IMR-90 (cell line): Measurements from ENCODE around the gene TAGLN2. TPM values are rescaled to one million over a fixed set of nuclear protein-coding genes. Genes with fewer than 3 reads are reported as not detected.

ENCODE experiments used
- ATAC-seq: fragments of 200-7000 bp; cut with Tn5 transposase; 2 replicates; pipeline ENCODE4 v1.9.1; 2020; ENCODE audit warnings: low read depth, mild to moderate bottlenecking, moderate library complexity
- BruUV-seq: library from RNA; stranded (reverse); fragments of 400-500 nt; replicated peaks from 2 replicates; lab custom pipeline; 2021; lab: Mats Ljungman, UMichigan
- CTCF ChIA-PET: fragments of 300-600 bp; formaldehyde crosslinking; extraction: SDS; loops from one replicate; lab custom pipeline; 2021; ENCODE audit warnings: antibody characterized with exemption; lab: Yijun Ruan, JAX
- POLR2A ChIA-PET: fragments of 300-600 bp; sonication (Branson Sonifier 250); formaldehyde crosslinking; loops from one replicate; lab custom pipeline; 2022; ENCODE audit warnings: antibody characterized with exemption; ENCODE audit not compliant: unreplicated experiment; lab: Charles Lee
- DNase-seq: peaks from one replicate; pipeline ENCODE4 v3.0.0; 2013
- H2AFZ ChIP-seq: replicated peaks from 2 replicates; pipeline ENCODE3; 2013; ENCODE audit warnings: low read length, mild to moderate bottlenecking; ENCODE audit not compliant: poor library complexity
- H2AK5ac ChIP-seq: 2 replicates; pipeline ENCODE4 v1.6.1; 2013; ENCODE audit warnings: low read depth, low read length, inconsistent platforms
- H2AK9ac ChIP-seq: replicated peaks from 2 replicates; pipeline ENCODE3; 2013; ENCODE audit warnings: mild to moderate bottlenecking, low read depth, low read length, moderate library complexity; ENCODE audit not compliant: poor library complexity
- H2BK120ac ChIP-seq: 2 replicates; pipeline ENCODE4 v1.6.1; 2013; ENCODE audit warnings: low read depth, low read length, inconsistent platforms
- H2BK15ac ChIP-seq: 3 replicates; pipeline ENCODE4 v1.6.1; 2013; ENCODE audit warnings: low read depth, low read length, inconsistent platforms
- H2BK20ac ChIP-seq: 2 replicates; pipeline ENCODE4 v1.6.1; 2013; ENCODE audit warnings: low read depth, mild to moderate bottlenecking, inconsistent platforms, low read length, moderate library complexity
- H2BK5ac ChIP-seq: 2 replicates; pipeline ENCODE4 v1.6.1; 2013; ENCODE audit warnings: mild to moderate bottlenecking, low read depth, low read length, inconsistent platforms; ENCODE audit not compliant: poor library complexity, severe bottlenecking
- H3K14ac ChIP-seq: replicated peaks from 2 replicates; pipeline ENCODE4 v1.6.1; 2013; ENCODE audit warnings: low read depth, low read length, inconsistent platforms
- H3K18ac ChIP-seq: 2 replicates; pipeline ENCODE4 v1.6.1; 2013; ENCODE audit warnings: low read depth, low read length, control low read depth
- H3K23ac ChIP-seq: 2 replicates; pipeline ENCODE4 v1.6.1; 2013; ENCODE audit warnings: low read depth, low read length, inconsistent platforms
- H3K27ac ChIP-seq: 2 replicates; pipeline ENCODE4 v1.5.1; 2013; ENCODE audit warnings: mild to moderate bottlenecking, control low read depth, low read length; ENCODE audit not compliant: insufficient read depth
- H3K27me3 ChIP-seq: 2 replicates; pipeline ENCODE4 v1.6.1; 2013; ENCODE audit warnings: low read length; ENCODE audit not compliant: control insufficient read depth, insufficient read depth
- H3K36me3 ChIP-seq: 2 replicates; pipeline ENCODE4 v1.6.1; 2013; ENCODE audit warnings: low read length, mixed read lengths; ENCODE audit not compliant: control insufficient read depth, insufficient read depth
- H3K4ac ChIP-seq: 2 replicates; pipeline ENCODE4 v1.6.1; 2013; ENCODE audit warnings: low read depth, low read length, inconsistent platforms
- H3K4me1 ChIP-seq: 2 replicates; pipeline ENCODE4 v1.6.1; 2013; ENCODE audit warnings: low read length, mixed read lengths; ENCODE audit not compliant: control insufficient read depth, insufficient read depth
- H3K4me2 ChIP-seq: 2 replicates; pipeline ENCODE4 v1.6.1; 2013; ENCODE audit warnings: low read depth, mild to moderate bottlenecking, control low read depth, low read length, moderate library complexity
- H3K4me3 ChIP-seq: 2 replicates; pipeline ENCODE4 v1.5.1; 2013; ENCODE audit warnings: low read depth, mild to moderate bottlenecking, control low read depth, low read length, moderate library complexity; ENCODE audit not compliant: insufficient read depth
- H3K56ac ChIP-seq: 2 replicates; pipeline ENCODE4 v1.6.1; 2013; ENCODE audit warnings: low read length, inconsistent platforms; ENCODE audit not compliant: insufficient read depth; ENCODE audit errors: extremely low read depth
- H3K79me1 ChIP-seq, 2 experiments: 2 replicates each; pipeline ENCODE4 v1.6.1; 2013; ENCODE audit warnings: low read length in 2 of 2, inconsistent platforms in 1 of 2, low read depth in 1 of 2
- H3K9ac ChIP-seq: 2 replicates; pipeline ENCODE4 v1.6.1; 2013; ENCODE audit warnings: low read depth, low read length, control low read depth
- H3K9me1 ChIP-seq: 2 replicates; pipeline ENCODE4 v1.6.1; 2013; ENCODE audit warnings: low read length, inconsistent platforms; ENCODE audit not compliant: insufficient read depth
- H3K9me3 ChIP-seq: 2 replicates; pipeline ENCODE4 v1.6.1; 2013; ENCODE audit warnings: low read length; ENCODE audit not compliant: control insufficient read depth, insufficient read depth
- H4K20me1 ChIP-seq: 2 replicates; pipeline ENCODE4 v1.6.1; 2013; ENCODE audit warnings: low read length, inconsistent platforms; ENCODE audit not compliant: insufficient read depth
- H4K5ac ChIP-seq: 2 replicates; pipeline ENCODE4 v1.6.1; 2013; ENCODE audit warnings: mild to moderate bottlenecking, low read depth, low read length, control low read depth
- H4K8ac ChIP-seq, 2 experiments: 2 replicates each; pipeline ENCODE4 v1.6.1; 2013; ENCODE audit warnings: low read depth in 2 of 2, low read length in 2 of 2, control low read depth in 1 of 2, inconsistent platforms in 1 of 2
- H4K91ac ChIP-seq: 2 replicates; pipeline ENCODE4 v1.6.1; 2013; ENCODE audit warnings: low read depth, low read length, inconsistent platforms; ENCODE audit not compliant: insufficient read depth
- FOS ChIP-seq: fragments of 150-350 bp; IDR thresholded peaks from 2 replicates; pipeline ENCODE4 v1.6.1; 2016; ENCODE audit warnings: low read depth, low read length
- POLR2A ChIP-seq: IDR thresholded peaks from 2 replicates; pipeline ENCODE4 v1.6.1; 2012; ENCODE audit warnings: mild to moderate bottlenecking, low read depth, low read length
- WGBS, 2 experiments: methylation state at CpG; one replicate each; pipeline versions ENCODE4 v1.1.5 to v1.1.7; 2013; ENCODE audit warnings: missing lambda C conversion rate in 2 of 2; ENCODE audit not compliant: insufficient read length in 1 of 2; ENCODE audit errors: extremely low coverage in 2 of 2; 5-methylcytosine and 5-hydroxymethylcytosine counted together
- dilution Hi-C: fragments of 300-500 bp; cut with HindIII; formaldehyde crosslinking; loops from one replicate; pipeline ENCODE4 v1.14.3; 2018; ENCODE audit warnings: low sequenced_read_pairs; ENCODE audit not compliant: unreplicated experiment
- in situ Hi-C: fragments of 300-500 bp; cut with MboI; formaldehyde crosslinking; loops from 3 replicates; pipeline ENCODE4 v1.14.3; 2019; ENCODE audit warnings: low sequenced_read_pairs, inconsistent platforms, mixed read lengths
- intact Hi-C: fragments of 100-400 bp; cut with micrococcal nuclease; formaldehyde crosslinking; loops from 2 replicates; pipeline ENCODE4 v1.10.0; 2022
- polyA plus RNA-seq, 3 experiments: library from polyadenylated mRNA; depleted of rRNA; stranded (reverse); fragments of >200 nt; gene quantifications; 2 replicates each; pipeline ENCODE4 v1.2.3, GENCODE V29; 2012; ENCODE audit warnings: low replicate concordance in 1 of 3
- total RNA-seq: library from RNA; depleted of rRNA; stranded (reverse); fragments of >200 nt; gene quantifications from 2 replicates; pipeline ENCODE4 v1.2.3, GENCODE V29; 2012

TAGLN2 gene
- total and polyA plus RNA-seq, 2 of the 4 experiments (the other 2 are of a cell fraction) = 440 to 634 TPM

DNA sequence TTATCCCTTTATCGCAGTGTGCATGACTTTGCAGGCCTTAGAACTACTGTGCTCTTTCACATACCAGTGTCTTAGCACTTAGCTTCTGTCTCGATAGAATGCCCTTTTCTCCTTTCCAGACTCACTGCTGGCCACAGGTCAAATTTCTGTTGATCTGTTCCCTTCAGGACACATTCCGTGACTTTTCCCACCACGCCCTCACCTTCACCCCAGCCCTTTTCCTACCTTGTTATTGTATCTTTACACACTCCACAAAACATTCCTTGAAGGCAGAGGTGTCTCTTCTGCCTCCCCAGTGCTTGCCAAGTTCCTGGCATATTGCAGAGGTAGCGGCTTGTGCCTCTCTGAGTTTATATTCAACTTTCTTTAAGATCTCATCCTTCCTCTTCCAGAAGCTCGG lies 23.8 kb upstream of the TAGLN2 start:
- Histone ChIP-seq H2BK120ac (no peak overlapping the region), H2BK5ac (no peak overlapping the region), H3K18ac (no peak overlapping the region), H3K9me1 (no peaks in the 10 kb centered on the region), H4K91ac (no peak overlapping the region), H3K14ac (no peak overlapping the region), H2BK20ac (no peak overlapping the region), H4K20me1 (no peaks in the 10 kb centered on the region), H3K9ac (no peak overlapping the region), H2BK15ac (no peak overlapping the region), H3K79me1 (no peaks in the 10 kb centered on the region), H2AK5ac (no peak overlapping the region), H3K27ac (no peak overlapping the region), H2AK9ac (no peak overlapping the region), H3K4me3 (no peak overlapping the region), H3K36me3 (no peaks in the 10 kb centered on the region), H2AFZ (no peak overlapping the region), H3K4me1 (peaks cover 2% of the 10 kb centered on the region; the same call in 1 of the 2 replicates), H3K4me2 (no peak overlapping the region), H3K23ac (no peak overlapping the region), H3K56ac (no peak overlapping the region), H3K27me3 (peaks cover 30% of the 10 kb centered on the region), H4K8ac (no peak overlapping the region), H3K4ac (no peak overlapping the region), H4K5ac (no peak overlapping the region), H3K9me3 (no peaks in the 10 kb centered on the region)
- intact Hi-C loops (loop anchor here (10.0 kb wide), 1 partner anchor 426 kb away; no protein-coding TSS in a partner anchor), in situ Hi-C loops (no loop called here), dilution Hi-C loops (no loop called here)
- no peak for DNase-seq
- no peak for TF ChIP-seq FOS
- no peak for TF ChIP-seq POLR2A
- WGBS, 2 experiments = 60% methylated on average over 4 of the region's 6 CpGs; no CpG with 5 or more reads in 1 of the 2 experiments
- POLR2A ChIA-PET = no interaction called here
- CTCF ChIA-PET = no interaction called here
- no TSS peak for BruUV-seq
- no peak for ATAC-seq
